GM23248 (cell line): Measurements from ENCODE around the gene BTBD7. TPM values are rescaled to one million over a fixed set of nuclear protein-coding genes. Genes with fewer than 3 reads are reported as not detected.
"Not testable (repeated sequence)": the region's sequence is repeated elsewhere in the genome, so short reads cannot be mapped to it uniquely, and the experiment has no call there.

ENCODE experiments used
- DNase-seq: peaks from one replicate; pipeline ENCODE4 v3.0.0-alpha.2; 2015
- H2AFZ ChIP-seq: fragments of 200-600 bp; sonication (generic); 2 replicates; pipeline ENCODE4 v1.6.1; 2016; ENCODE audit warnings: antibody characterized with exemption
- H3F3A ChIP-seq: fragments of 200-600 bp; sonication (generic); 2 replicates; pipeline ENCODE4 v1.6.1; 2016; ENCODE audit warnings: mild to moderate bottlenecking, antibody characterized with exemption, mixed run types; ENCODE audit not compliant: insufficient read depth
- H3K27ac ChIP-seq: fragments of 200-600 bp; sonication (generic); 2 replicates; pipeline ENCODE4 v1.5.1; 2016; ENCODE audit warnings: mild to moderate bottlenecking
- H3K27me3 ChIP-seq: fragments of 200-600 bp; sonication (generic); replicated peaks from 2 replicates; pipeline ENCODE4 v1.6.1; 2016; ENCODE audit warnings: mild to moderate bottlenecking; ENCODE audit not compliant: insufficient read depth
- H3K36me3 ChIP-seq: fragments of 200-600 bp; sonication (generic); 2 replicates; pipeline ENCODE4 v1.6.1; 2016; ENCODE audit warnings: low read depth, mild to moderate bottlenecking
- H3K4me1 ChIP-seq: fragments of 200-600 bp; sonication (generic); 2 replicates; pipeline ENCODE4 v1.6.1; 2016; ENCODE audit warnings: mild to moderate bottlenecking; ENCODE audit not compliant: insufficient read depth
- H3K4me2 ChIP-seq: fragments of 200-600 bp; sonication (generic); one replicate; pipeline ENCODE4 v1.6.1; 2016; ENCODE audit warnings: mild to moderate bottlenecking; ENCODE audit not compliant: unreplicated experiment
- H3K4me3 ChIP-seq: fragments of 200-600 bp; sonication (generic); 2 replicates; pipeline ENCODE4 v1.5.1; 2016; ENCODE audit warnings: mild to moderate bottlenecking
- H3K79me2 ChIP-seq: fragments of 200-600 bp; sonication (generic); 2 replicates; pipeline ENCODE4 v1.6.1; 2016; ENCODE audit warnings: mild to moderate bottlenecking; ENCODE audit not compliant: insufficient read depth
- H3K9ac ChIP-seq: fragments of 200-600 bp; sonication (generic); 2 replicates; pipeline ENCODE4 v1.6.1; 2016; ENCODE audit warnings: mild to moderate bottlenecking
- H3K9me2 ChIP-seq: fragments of 200-600 bp; sonication (generic); 2 replicates; pipeline ENCODE4 v1.6.1; 2016; ENCODE audit warnings: mixed run types, mild to moderate bottlenecking, moderate library complexity; ENCODE audit not compliant: insufficient read depth
- H3K9me3 ChIP-seq: fragments of 200-600 bp; sonication (generic); one replicate; pipeline ENCODE4 v1.6.1; 2017; ENCODE audit warnings: low read depth
- H4K20me1 ChIP-seq: fragments of 200-600 bp; sonication (generic); 2 replicates; pipeline ENCODE4 v1.6.0; 2016; ENCODE audit not compliant: insufficient read depth
- EZH2 ChIP-seq: fragments of 200-600 bp; sonication (generic); IDR thresholded peaks from 2 replicates; pipeline ENCODE4 v1.6.1; 2018; ENCODE audit warnings: antibody characterized with exemption, mild to moderate bottlenecking; ENCODE audit not compliant: insufficient read depth, poor library complexity, severe bottlenecking
- EZH2phosphoT487 ChIP-seq: fragments of 200-600 bp; sonication (generic); IDR thresholded peaks from 2 replicates; pipeline ENCODE4 v1.6.1; 2018; ENCODE audit warnings: antibody characterized with exemption, moderate library complexity, mild to moderate bottlenecking, low read depth; ENCODE audit not compliant: insufficient read depth
- WGBS, 2 experiments: methylation state at CpG; one replicate each; pipeline ENCODE4 v1.1.6; 2015 to 2017; ENCODE audit warnings: low lambda C conversion rate in 2 of 2, low coverage in 1 of 2; ENCODE audit errors: missing lambda C conversion rate in 2 of 2; 5-methylcytosine and 5-hydroxymethylcytosine counted together
- in situ Hi-C: fragments of 300-500 bp; cut with MboI; formaldehyde crosslinking; loops from 2 replicates; pipeline ENCODE4 v1.15.0; 2020
- polyA plus RNA-seq: library from polyadenylated mRNA; unstranded; fragments of >200 nt; fragmentation: Nextera tagmentation; extraction: Ambion mirVana; gene quantifications from 2 replicates; pipeline ENCODE4 v1.2.1, GENCODE V29; 2016
- total RNA-seq: library from RNA; depleted of rRNA; stranded (reverse); fragments of >200 nt; shearing (Covaris generic); gene quantifications from 2 replicates; pipeline ENCODE4 v1.2.3, GENCODE V29; 2014

The BTBD7 gene
- total and polyA plus RNA-seq, 2 experiments from 2014 or later: 14.3 to 18.2 TPM

- 46 to 52% methylated on average over 6 of the region's 6 CpGs for WGBS, 2 experiments
- Histone ChIP-seq H2AFZ (no peak overlapping the region), H3K4me1 (no peaks in the 10 kb centered on the region), H3K27ac (no peak overlapping the region), H3K4me3 (no peak overlapping the region), H3K9me3 (no peaks in the 10 kb centered on the region), H3K36me3 (no peaks in the 10 kb centered on the region), H3K4me2 (no peak overlapping the region), H4K20me1 (no peaks in the 10 kb centered on the region), H3K9me2 (no peaks in the 10 kb centered on the region), H3K27me3 (no peaks in the 10 kb centered on the region; the same call in 1 of the 2 replicates), H3F3A (no peaks in the 10 kb centered on the region), H3K9ac (no peak overlapping the region), H3K79me2 (no peaks in the 10 kb centered on the region)
- in situ Hi-C loops: no loop called here
- DNase-seq: no peak
- TF ChIP-seq EZH2: no peak
- TF ChIP-seq EZH2phosphoT487: no peak
Measured at GRCh38 chr14:93375673-93376156, 42.9 kb upstream of the BTBD7 start.

GRCh38 chr14:93369713-93370266 is 37.0 kb upstream of the BTBD7 start:
- no peaks in the 10 kb centered on the region; the same call in 1 of the 2 replicates for H3K27me3 ChIP-seq
- no peak for DNase-seq
- H3K9me3 ChIP-seq: no peaks in the 10 kb centered on the region
- no peaks in the 10 kb centered on the region for H3F3A ChIP-seq
- WGBS, 2 experiments: 40 to 45% methylated on average over 4 of the region's 4 CpGs
- no peak overlapping the region for H3K27ac ChIP-seq
- H3K4me2 ChIP-seq: no peak overlapping the region
- in situ Hi-C loops: no loop called here
- H3K4me3 ChIP-seq: no peak overlapping the region
- H3K36me3 ChIP-seq: no peaks in the 10 kb centered on the region
- TF ChIP-seq EZH2phosphoT487: no peak
- no peak for TF ChIP-seq EZH2
- no peaks in the 10 kb centered on the region for H3K79me2 ChIP-seq
- H4K20me1 ChIP-seq: no peaks in the 10 kb centered on the region
- H3K4me1 ChIP-seq: no peaks in the 10 kb centered on the region
- H3K9me2 ChIP-seq: no peaks in the 10 kb centered on the region
- H2AFZ ChIP-seq: no peak overlapping the region
- no peak overlapping the region for H3K9ac ChIP-seq

- TF ChIP-seq EZH2phosphoT487 (no peak), EZH2 (no peak)
- Histone ChIP-seq H3K27me3 (no peaks in the 10 kb centered on the region; the same call in 1 of the 2 replicates), H3K36me3 (no peaks in the 10 kb centered on the region), H3K4me3 (no peak overlapping the region), H3K9me3 (no peaks in the 10 kb centered on the region), H3K4me1 (no peaks in the 10 kb centered on the region), H3F3A (no peaks in the 10 kb centered on the region), H4K20me1 (no peaks in the 10 kb centered on the region), H3K9me2 (no peaks in the 10 kb centered on the region), H3K27ac (no peak overlapping the region), H3K9ac (no peak overlapping the region), H2AFZ (no peak overlapping the region), H3K4me2 (no peak overlapping the region), H3K79me2 (no peaks in the 10 kb centered on the region)
- WGBS, 2 experiments: 30 to 38% methylated on average over 5 of the region's 5 CpGs
- DNase-seq: no peak
- in situ Hi-C loops: no loop called here
Measured at GRCh38 chr14:93368996-93369712, 36.3 kb upstream of the BTBD7 start.

GRCh38 chr14:93354873-93355272 is 22.0 kb upstream of the BTBD7 start:
- H3K27me3 ChIP-seq: not testable (repeated sequence)

More at GRCh38 chr14:93354873-93355272, 22.0 kb upstream of the BTBD7 start:
- H3K9ac ChIP-seq, H3K36me3 ChIP-seq, H3K4me3 ChIP-seq, H3K79me2 ChIP-seq, H3F3A ChIP-seq, H3K9me2 ChIP-seq, in situ Hi-C loops, H3K4me2 ChIP-seq, H3K4me1 ChIP-seq, H2AFZ ChIP-seq, H3K9me3 ChIP-seq, H4K20me1 ChIP-seq, H3K27ac ChIP-seq, DNase-seq: not testable (repeated sequence)
- WGBS, 2 experiments: 69 to 79% methylated on average over 6 of the region's 6 CpGs
